ENCODE results near the gene LMO1. TPM values are rescaled to one million over a fixed set of nuclear protein-coding genes. Genes with fewer than 3 reads are reported as not detected.

The LMO1 gene
- total RNA-seq, 1 donor from 2014 or later: 3.6 TPM

DNA sequence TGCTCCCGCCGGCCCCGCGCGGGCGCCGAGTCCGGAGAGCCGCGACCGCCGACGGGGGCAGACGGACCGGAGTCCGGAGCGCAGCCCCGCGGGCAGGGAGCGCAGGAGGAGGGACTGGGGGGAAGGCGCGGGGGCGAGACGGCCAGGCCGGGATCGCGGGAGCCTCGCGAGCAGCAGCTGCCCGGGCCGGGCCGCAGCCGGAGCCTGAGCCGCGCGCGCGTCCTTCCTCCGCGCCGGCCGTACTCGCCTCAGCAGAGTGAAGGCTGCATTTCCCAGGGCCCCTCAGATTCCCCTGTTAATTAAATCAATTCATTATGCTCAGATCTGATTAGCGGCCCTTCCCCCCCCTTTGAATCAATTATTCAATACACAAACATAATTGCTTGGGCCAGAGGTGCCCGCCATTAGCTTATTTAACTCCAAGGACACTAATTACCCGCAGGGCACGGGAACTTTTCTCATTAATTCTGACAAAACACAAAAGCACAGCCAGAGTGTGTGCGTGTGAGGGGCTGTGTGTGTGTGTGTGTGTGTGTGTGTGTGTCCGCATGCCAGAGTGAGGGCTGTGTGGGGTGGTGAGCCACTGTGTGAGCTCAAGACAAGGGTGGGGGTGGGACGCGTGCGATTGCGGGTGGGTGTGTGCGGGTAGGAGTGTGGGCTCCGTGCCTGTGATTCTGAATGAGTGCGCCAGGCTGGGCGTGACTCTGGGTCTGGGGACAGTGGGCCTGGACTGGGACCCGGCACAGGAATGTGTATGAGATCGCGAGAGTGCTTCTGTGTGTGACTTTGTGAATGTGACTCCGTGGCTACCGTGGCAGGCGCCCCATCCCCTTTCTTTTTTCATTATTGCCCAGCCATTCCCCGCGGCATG is 5.1 kb upstream of the LMO1 start:
- intact Hi-C loops (cut with DNase I): no loop called here
- ATAC-seq (no peak), DNase-seq (ENCODE audit: missing footprints) (no peak)

DNA sequence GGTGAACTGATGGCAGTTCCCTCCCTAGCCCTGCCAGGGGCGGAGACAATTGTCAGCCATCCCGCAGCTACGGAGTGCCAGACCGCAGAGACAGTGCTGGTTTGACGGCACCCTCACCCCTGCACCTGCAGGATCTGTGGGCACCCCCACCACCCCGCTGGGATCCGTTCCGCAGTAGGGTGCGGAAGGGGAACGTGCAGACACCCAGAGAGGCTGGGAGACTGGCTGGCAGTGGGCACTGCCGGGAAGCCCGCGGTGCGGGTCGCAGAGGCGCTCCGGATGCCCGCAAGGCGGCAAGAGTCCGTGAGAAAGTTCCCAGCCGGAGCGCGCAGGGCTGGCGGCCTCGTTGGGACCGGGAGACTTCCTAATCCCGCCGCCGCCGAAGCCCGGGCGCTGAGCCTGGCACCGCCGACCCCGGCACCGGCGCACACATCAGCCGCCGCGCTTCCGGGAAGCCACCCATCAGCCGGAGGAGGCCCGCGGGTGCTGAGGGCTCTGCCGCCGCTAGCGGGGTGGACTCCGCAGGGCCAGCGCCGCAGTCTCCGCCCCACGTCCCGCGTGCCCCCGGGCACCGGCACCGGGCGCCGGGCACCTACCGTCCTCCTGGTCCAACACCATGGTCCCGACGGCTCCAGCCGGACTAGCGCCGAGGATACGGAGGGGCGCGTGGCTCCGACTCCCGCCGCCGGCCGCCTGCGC is 4.3 kb upstream of the LMO1 start:
- intact Hi-C loops (cut with DNase I): no loop called here
- ATAC-seq (no peak), DNase-seq (ENCODE audit: missing footprints) (no peak)

DNA sequence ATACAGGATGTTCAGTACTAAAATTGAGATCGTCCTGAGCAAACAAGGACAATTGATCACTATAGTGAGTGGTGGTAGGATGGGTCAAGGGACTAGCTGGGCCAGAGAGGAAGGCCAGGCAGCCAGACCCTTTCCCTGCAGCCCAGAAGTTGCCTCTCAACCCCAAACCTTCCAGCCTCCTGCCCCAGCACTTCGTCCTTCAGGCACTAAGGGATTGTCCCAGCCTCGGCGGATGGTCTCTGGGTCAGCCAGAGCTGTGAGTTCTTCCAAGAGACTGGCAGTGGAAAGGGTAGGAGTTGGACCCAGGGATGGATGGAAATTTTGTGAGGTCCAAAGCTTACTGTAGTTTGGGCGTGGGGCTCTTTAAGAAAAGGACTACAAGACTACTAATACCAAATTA is 3.6 kb upstream of the LMO1 start:
- DNase-seq (ENCODE audit: missing footprints): no peak
- intact Hi-C loops (cut with DNase I): no loop called here

DNA sequence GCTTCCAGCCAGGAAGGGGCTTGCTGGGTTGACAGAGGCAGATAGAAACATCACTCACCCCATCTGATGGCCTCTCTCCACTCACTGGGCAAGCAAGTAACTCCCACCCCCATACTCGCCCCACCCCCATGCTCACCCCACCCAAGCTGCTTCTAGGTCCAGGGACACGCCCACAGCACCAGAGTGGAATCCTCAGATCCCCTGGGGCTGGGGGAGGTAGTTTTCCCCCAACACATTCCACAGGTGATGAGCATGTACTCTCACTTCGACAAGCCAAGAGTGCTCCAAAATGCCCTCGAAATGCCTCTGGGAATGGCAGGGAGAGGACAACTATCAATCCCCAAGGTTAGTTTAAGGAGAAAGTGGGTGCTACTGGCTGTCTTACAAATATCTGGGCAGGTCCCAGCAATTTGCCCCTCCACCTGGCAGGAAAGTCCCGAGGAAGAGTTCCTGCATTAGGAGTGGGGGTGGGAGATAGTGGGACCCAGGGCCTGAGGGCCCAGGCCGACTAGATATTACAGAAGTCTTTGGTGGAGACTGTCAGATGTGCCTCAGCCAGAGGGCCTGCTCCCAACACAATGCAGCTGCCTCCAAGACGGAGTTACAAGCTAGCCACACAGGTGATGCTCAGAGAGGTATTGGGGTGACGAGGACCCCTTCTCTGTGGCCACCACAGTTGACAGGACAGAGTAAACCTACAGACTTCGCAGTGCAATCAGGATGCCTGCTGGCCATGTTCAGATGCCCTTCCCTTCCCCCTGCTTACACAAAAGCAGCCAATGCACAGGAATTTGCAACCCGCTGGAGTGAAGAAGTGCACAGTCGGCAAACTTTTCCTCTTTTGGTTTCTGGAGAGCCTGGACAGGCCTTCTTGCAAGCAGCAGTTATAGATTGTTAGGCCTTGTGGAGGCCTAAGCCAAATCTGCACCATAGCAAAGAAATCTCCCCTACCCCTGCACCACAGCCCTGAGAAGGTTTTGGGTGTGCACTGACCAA is 2.9 kb upstream of the LMO1 start:
- DNase-seq (ENCODE audit: missing footprints) (no peak), ATAC-seq (no peak)
- intact Hi-C loops (cut with DNase I): no loop called here

More for the DNA sequence above, 3.6 kb upstream of the LMO1 start:
- ATAC-seq: no peak

DNA sequence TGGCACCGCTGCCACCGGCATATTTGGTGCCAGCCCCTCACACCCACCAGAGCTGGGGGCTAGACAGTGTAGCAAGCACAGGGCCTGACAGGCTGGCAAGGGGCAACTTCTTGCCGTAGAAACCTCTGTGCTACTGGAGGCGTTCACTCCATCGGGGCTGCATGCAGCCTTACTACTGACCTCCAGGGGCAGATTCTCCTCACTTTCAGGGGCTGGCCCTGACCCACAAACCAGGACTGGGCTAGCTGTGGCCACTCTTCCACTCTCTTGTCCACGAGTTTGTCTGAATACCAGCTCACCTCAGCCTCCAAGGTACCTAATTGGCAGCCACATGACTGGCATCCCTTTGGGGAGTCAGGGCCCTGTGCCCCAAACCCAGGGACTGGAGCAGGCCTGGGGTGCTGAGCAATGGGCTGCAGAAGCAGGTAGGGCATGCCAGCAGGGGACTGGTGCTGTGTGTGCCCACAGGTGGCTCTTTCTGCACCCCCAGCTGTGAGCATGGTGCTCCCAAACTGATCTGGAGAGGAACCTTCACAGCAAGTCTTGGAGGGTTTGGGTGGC is 2.1 kb upstream of the LMO1 start:
- intact Hi-C loops (cut with DNase I): loop anchor here (2.0 kb wide), 1 partner anchor 43 kb away; no protein-coding TSS in a partner anchor
- DNase-seq (ENCODE audit: missing footprints) (no peak), ATAC-seq (no peak)

DNA sequence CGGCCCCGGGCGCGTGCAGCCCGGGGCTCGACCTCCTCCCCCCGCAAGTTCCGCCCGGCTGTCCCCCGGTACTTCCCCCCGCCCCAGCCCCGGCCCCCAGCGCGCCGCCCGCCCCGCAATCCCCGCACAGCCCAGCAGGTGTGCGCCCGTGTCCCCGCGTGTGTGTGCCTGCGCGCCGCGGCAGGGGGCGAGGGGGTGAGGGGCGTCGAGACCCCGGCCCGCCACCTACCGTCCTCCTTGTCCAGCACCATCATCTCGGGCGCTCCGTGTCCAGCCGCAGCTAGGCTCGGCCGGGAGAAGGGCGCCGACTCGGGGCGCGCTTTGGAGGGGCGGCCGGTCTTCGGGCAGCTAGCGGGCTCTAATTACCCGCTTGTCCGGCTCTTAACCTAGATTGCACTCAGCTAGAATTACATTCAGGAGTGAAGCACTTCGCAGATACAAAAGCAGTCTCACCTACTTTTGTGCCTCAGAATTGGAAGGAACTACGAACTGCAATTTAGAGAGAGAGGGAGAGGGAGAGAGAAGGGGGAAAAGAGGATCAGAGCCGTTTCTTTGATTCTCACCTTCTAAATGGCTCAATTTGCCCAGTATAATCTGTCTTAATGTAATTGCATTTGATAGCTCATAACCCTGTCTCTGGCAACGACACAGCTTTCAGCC is 439 bp downstream of the LMO1 start:
- ATAC-seq: no peak
- DNase-seq (ENCODE audit: missing footprints): no peak
- intact Hi-C loops (cut with DNase I): loop anchor here (1.0 to 2.0 kb wide), 2 partner anchors 38 to 70 kb away; no protein-coding TSS in a partner anchor

DNA sequence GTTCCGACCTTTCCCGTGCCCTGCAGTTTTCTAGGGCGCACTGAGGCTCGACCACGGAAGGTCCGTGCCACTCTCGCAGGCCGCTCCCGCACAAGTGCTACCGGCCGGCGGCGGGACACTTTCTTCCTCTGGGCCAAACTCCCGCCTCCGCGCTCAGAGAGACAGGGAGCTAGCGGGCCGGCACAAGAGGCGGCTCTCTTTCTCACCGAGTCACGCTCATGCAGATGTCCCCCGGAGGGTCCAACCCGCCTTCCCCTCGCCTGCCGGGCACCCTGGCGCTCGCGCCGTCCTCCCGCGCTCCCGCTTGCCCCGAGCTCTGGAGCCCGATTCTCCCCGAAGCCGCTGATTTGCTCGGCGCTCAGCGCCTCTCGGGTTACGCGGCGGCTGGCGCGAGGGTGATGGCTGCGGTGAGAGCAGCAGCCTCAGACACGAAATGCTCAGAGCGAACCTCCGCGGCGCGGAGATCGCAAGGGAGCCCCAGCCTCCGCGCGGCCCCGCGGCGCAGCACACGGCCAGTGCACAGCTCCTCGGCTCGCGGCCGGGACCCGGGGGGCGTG is 1.0 kb downstream of the LMO1 start:
- DNase-seq (ENCODE audit: missing footprints) (no peak), ATAC-seq (peak; percentile 61)
- intact Hi-C loops (cut with DNase I): loop anchor here (1.0 to 2.0 kb wide), 2 partner anchors 37 to 70 kb away; no protein-coding TSS in a partner anchor

DNA sequence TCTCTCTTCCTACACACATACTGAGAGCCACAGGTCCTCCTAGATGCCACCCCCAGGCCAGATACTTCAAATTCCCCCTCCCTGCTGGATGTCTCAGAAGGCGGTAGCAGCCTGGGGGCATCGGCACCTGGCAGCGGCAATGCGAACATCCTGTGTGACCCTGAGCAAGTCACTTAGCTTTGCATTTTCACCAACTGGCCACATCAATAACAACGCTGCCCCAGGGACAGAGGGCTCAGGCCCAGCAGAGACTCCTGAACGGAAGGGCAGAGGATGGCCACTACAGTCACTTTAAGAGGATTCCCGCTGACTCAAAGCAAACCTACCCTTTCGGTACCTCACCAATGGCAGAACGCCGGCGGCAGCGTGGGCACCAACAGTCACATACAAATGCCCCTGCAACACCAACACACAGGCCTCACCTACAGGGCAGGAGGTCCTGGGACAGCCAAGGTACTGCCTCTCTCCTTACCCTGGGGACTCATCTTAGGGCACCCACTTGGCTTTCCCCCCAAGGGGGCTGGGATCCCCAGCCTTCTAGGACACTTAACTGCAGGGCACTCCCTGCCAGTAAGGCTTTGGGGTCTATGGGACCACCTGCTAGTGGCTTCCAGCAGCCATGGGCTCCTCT is 1.6 kb downstream of the LMO1 start:
- intact Hi-C loops (cut with DNase I): loop anchor here (2.0 kb wide), 1 partner anchor 69 kb away; no protein-coding TSS in a partner anchor
- ATAC-seq (no peak), DNase-seq (ENCODE audit: missing footprints) (no peak)

DNA sequence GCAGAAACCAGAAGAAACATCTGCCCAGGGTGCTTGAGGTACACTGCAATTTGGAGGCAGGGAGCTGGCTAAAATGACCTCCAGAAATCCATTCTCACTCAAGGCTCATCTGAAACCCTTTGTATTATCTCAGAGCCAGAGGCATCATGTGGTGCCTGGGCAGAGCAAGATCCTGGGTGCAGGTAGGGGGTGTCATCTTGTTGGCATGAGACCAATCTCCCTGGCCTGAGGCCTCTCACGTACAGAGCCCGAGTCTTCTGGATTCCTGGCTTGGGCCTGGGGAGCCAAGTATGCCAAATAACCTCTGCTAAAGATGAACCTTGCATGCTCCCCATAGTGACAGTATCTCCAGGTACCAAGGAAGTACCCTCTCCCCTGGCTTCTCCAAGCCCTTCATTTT is 2.4 kb downstream of the LMO1 start:
- ATAC-seq (no peak), DNase-seq (ENCODE audit: missing footprints) (no peak)
- intact Hi-C loops (cut with DNase I): no loop called here

DNA sequence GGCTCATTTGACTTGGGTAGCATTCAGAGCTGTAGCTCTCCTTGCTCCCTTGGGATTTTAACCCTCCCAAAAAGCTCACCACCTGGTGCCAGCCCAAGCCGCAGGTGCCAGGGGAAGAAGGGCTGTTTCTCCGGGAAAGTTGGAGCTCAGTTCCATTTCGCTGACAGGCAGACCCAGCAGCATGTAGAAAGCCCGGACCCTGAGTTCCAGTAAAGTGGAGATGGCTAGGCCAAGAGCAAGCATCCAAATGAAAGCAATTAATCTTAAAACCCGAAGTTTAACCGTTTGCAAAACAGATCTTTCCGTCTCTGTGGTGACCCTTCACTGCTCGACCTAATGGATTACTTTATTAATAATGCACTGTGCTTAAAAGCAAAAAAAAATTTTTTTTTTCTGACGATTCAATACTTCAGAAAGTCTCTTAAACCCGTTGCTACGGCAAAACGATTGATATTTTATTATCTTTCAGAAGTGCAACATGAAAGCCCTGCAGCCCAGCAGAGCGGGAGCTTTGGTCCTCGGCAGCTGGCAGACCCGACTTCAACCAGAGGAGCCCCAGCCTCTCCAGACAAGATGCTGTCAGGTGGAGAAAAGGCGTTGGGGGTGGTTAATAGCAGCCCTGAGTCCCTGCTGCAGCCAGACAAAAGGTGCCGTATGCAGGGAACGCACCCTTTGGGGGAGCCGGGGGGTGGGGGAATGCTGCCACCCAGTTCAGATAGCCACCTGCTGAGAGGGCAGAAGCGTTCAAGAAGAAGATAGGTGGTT is 3.3 kb downstream of the LMO1 start:
- intact Hi-C loops (cut with DNase I): no loop called here
- ATAC-seq (no peak), DNase-seq (ENCODE audit: missing footprints) (no peak)

DNA sequence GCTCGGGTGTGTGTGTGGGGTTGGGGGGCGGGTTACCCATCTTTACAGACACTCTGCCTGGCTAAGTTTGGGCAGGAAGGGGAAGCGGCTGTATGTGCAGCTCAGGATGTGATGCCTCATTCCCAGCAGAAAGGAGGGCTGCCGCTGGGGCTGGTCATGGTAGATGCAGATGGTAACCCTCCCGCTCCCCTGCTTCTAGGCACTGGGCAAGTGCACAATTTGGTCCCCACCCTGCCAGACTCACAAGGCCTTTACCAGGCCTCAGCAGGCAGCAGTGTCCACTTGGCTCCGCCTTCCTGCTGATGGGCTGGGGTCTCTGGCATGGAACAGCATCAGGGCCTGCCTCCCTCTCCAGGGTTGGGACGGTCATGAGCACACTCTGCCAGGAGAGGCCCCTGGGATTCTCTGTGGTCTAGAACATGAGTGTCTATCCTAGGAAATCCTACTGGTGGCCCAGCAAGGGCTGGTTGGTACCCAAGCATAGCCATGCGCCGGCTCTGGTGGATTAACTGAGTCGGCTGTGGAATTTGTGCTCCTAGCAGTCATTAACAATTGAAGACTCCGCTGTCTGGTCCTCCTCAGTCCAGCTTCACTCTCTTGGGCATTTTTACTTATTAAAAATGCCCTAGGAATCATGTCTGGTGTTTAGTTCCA is 4.2 kb downstream of the LMO1 start:
- DNase-seq (ENCODE audit: missing footprints): no peak

DNA sequence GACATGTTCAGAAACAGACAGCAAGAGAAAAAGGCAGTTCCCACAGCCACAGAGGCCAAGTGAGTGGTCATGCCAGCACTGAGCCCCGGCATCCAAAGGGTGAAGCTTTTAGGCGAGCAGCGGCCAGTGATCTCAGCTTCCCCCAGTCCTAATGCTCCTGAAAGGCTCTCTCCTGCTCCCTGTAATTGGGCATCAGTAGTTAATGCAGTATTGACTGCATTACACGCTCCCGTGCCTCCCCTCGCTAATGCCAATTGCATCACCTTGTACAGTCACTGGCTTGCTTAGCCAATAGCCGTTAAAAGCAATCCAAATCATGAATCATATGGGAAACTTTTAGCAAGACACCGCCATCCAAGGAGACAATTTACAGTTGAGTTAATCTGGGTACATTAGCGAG is 4.9 kb downstream of the LMO1 start:
- no peak for DNase-seq (ENCODE audit: missing footprints)
- intact Hi-C loops (cut with DNase I): no loop called here
- peak; percentile 26 for ATAC-seq

More for the DNA sequence above, 4.2 kb downstream of the LMO1 start:
- ATAC-seq: no peak
- intact Hi-C loops (cut with DNase I): no loop called here

DNA sequence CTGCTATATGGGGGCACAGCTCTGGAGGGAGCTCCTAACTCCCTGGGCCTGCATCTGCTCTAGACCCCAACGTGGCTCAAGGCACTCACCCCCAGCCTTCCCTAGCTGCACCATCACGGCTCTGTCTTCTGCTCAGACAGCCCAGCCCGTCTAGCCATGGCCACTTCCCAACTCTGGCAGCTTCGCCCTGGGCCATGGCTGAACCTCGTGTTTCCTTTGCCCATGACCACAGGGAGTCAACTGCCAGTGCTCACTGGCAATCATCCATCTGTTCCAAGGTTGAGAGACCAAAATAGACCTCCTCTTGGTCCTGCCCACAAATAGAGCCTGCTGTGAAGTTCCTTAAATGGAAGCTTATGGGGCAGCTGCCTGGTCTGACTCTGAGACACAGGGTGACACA is 5.4 kb downstream of the LMO1 start:
- intact Hi-C loops (cut with DNase I): no loop called here
- peak; percentile 62 for ATAC-seq
- DNase-seq (ENCODE audit: missing footprints): no peak

DNA sequence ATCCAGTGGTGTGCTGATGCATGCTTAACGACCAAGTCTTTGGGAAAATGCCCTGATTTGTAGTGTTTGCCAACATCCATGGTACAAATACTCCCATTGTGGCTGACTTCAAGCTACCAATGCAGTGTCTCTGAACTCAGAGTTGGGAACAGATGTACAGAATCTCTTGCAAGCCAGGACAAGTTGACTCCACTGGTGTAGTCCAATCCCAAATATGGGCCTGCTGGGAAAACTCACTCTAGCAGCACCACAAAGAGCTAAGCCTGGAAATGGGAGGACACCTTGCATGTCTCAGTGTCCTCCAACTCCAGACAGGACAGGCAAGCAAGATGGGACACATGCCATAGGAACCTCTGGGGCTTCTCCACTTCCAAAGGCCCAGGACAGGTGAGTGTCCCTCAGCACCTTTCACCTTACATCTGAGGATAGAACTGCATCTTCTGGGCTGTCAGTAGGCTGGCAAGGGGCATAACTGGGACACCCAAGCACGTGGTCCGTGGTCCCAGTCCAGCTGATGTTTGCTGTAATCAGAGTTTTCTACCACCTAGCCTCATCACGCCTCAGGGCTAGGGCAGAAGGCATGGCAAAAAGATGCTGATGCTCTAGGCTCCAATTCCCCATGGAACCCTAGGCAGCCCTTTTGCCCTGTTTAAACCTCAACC is 6.5 kb downstream of the LMO1 start:
- DNase-seq (ENCODE audit: missing footprints) (no peak), ATAC-seq (no peak)
- intact Hi-C loops (cut with DNase I): no loop called here

DNA sequence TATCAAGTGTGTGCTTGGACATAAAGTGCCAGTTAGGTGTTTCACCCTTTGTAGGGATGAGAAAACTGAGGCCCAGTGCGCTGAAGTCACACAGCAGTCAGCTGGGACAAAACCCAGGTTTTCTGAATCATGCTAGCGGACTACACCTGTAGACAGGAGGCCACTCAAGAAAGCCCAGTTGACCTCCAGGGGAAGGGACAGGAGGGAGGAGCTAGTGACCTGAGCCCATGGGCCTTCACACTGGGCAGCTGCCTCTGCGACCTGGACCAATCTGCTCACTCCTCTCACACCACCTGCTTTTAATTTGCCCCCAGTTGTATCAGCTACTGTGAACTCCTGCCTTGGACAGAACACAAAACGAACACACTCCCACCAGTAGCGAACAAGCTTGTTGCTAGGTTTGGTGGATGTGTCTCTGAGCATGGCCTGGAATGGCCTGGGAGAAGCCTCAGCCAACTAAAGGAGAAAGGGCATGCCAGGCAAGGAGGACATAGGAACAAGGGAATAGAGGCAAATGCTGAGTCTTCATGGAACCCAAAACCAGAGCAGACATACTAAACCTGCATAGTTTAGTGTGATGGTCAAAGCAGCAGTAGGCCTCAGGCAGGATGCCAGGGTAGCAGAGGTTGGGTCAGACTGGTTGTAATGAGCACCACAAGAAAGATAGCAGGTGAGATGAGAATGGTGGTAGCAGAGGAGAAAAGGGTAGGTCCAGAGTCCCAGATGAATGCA is 7.2 kb downstream of the LMO1 start:
- no peak for DNase-seq (ENCODE audit: missing footprints)
- intact Hi-C loops (cut with DNase I): no loop called here
- no peak for ATAC-seq
